CD4-positive, alpha-beta T cell treated with Interleukin-15 for 1 hour (primary cell): Measurements from ENCODE around the gene DIS3.
A peak's percentile ranks its signal among the peaks of the same experiment; 100 is the strongest.
"Not testable (repeated sequence)": the region's sequence is repeated elsewhere in the genome, so short reads cannot be mapped to it uniquely, and the experiment has no call there.

ENCODE experiments used
- DNase-seq: peaks from one replicate; pipeline ENCODE4 v3.0.0-alpha.2; 2020

Gene DIS3, protein sequence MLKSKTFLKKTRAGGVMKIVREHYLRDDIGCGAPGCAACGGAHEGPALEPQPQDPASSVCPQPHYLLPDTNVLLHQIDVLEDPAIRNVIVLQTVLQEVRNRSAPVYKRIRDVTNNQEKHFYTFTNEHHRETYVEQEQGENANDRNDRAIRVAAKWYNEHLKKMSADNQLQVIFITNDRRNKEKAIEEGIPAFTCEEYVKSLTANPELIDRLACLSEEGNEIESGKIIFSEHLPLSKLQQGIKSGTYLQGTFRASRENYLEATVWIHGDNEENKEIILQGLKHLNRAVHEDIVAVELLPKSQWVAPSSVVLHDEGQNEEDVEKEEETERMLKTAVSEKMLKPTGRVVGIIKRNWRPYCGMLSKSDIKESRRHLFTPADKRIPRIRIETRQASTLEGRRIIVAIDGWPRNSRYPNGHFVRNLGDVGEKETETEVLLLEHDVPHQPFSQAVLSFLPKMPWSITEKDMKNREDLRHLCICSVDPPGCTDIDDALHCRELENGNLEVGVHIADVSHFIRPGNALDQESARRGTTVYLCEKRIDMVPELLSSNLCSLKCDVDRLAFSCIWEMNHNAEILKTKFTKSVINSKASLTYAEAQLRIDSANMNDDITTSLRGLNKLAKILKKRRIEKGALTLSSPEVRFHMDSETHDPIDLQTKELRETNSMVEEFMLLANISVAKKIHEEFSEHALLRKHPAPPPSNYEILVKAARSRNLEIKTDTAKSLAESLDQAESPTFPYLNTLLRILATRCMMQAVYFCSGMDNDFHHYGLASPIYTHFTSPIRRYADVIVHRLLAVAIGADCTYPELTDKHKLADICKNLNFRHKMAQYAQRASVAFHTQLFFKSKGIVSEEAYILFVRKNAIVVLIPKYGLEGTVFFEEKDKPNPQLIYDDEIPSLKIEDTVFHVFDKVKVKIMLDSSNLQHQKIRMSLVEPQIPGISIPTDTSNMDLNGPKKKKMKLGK

GRCh38 chr13:72781451-72782439 lies at the start of gene DIS3, which contains the start of gene PIBF1:
Gene DIS3 (minus strand): TSS chr13:72781900. CDS start chr13:72781832, 68 bp downstream.
Gene PIBF1 (plus strand): TSS chr13:72782133. CDS start chr13:72783470, 1,337 bp downstream.
- DNase-seq, result peak; percentile 96

DNA sequence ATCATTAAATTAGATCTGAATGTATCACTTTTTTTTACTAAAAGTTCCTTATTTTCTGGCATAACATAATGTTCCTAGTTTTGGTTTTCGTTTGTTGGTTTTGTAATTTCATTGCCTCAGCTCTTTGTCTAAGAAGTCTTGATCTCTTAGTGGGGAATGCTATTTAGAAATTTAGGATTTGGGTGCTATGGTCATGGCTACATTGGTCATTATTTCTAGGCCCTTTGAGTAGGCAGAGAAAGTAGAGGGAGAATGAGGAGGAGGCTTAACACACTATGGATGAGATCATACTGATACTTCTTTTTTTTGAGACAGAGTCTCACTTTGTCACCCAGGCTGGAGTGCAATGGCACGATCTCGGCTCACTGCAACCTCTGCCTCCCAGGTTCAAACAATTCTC lies 42.0 kb upstream of the DIS3 start:
- no peak for DNase-seq

- DNase-seq, result no peak
Observed at GRCh38 chr13:72823081-72823480, 41.4 kb upstream of the DIS3 start.

GRCh38 chr13:72820898-72821279 lies 39.2 kb upstream of the DIS3 start:
- no peak for DNase-seq

GRCh38 chr13:72820156-72820897 lies 38.6 kb upstream of the DIS3 start:
- DNase-seq, result no peak

DNA sequence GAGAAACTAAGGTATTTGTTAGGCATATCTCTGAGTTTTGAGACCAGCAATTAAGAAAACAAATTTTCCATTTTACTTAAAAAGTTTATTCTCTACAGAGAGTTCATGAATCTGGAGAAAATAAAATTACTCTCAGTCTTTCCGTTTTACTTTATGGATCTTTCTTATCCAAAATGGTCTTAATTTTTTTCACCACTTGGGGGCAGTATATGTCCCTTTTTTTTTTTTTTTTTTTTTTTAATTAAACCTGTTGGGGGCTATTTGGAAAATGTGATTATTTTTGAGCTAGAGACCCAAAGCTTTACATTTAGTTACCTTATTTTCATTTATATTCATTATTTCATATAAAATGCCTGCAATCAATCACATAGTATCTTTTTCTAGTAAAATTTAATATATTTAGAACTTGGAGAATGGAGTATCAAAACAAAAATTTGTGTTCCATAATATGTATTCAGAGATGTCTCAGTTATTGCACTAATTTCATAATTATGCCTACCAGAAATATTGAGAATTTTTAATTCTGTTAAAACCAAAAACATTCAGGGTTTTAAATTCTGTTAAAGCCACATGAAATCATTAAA lies 27.3 kb upstream of the DIS3 start:
- no peak for DNase-seq

- DNase-seq, result not testable (repeated sequence)
Observed at GRCh38 chr13:72806514-72806913, 24.8 kb upstream of the DIS3 start.

- DNase-seq, result no peak
Observed at GRCh38 chr13:72805676-72806346, 24.1 kb upstream of the DIS3 start.

DNA sequence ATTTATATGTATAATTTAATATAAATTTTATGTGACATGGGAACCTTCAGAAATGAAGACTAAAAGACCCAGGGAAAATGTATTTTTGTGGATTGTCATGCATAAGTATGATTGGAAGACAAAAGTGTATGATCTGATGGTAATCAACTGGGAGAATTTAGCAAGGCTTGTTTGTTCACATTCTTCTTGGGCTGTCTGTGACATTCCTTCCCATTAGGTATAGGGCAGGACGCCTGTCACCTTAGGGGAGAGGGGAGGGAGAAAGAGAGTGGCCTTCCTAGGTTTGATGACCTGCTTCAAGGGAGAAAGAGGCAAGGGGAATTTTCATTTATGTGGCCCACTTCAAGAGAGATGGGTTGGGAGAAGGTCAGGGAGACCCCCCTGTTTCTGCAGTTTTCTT lies 22.6 kb upstream of the DIS3 start:
- DNase-seq, result no peak

DNA sequence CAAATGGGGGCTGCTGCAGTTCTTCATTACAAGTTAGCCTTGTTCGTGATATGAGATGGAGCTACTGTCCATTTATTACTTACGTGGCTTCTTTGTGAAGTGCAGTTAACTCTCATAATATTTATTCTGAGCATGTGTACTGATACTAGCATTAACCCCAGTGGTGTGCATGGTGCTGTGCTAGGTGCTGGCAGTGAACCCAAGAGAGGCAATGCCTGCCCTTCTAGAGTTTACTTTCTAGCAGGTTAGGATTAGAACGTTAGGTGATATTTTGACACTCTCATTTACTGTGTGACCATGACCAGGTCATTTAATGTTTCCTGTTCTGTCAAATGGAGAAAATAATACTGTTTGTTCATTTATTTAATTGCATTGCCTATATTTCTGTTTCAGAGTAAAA lies 17.1 kb upstream of the DIS3 start:
- no peak for DNase-seq

- no peak for DNase-seq
Observed at GRCh38 chr13:72792640-72793039, 10.9 kb upstream of the DIS3 start.

- DNase-seq, result no peak
Observed at GRCh38 chr13:72788831-72789230, 7.1 kb upstream of the DIS3 start.

- DNase-seq, result not testable (repeated sequence)
Observed at GRCh38 chr13:72784679-72785078, 3.0 kb upstream of the DIS3 start.

- DNase-seq, result no peak
Observed at GRCh38 chr13:72782717-72783116, 1.0 kb upstream of the DIS3 start.

DNA sequence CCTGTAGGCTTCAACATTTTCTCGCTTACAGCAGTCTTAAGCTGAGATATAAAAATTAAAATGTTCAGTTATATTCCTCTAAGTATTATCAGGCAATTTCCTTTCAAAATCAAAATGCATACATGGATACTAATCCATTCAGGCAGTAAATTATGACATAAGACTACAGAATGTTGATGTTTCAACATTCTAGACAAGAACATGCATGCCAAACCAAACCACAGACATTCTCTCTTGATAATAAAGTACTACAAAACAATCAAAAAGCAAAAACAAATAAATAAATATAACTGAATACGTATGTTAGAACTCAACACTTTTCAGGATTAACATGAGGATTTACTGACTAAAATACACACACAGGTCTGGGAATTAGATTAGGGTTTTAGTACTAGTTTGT lies 7.7 kb downstream of the DIS3 start:
- no peak for DNase-seq

- no peak for DNase-seq
Observed at GRCh38 chr13:72763411-72763810, 18.3 kb downstream of the DIS3 start.

DNA sequence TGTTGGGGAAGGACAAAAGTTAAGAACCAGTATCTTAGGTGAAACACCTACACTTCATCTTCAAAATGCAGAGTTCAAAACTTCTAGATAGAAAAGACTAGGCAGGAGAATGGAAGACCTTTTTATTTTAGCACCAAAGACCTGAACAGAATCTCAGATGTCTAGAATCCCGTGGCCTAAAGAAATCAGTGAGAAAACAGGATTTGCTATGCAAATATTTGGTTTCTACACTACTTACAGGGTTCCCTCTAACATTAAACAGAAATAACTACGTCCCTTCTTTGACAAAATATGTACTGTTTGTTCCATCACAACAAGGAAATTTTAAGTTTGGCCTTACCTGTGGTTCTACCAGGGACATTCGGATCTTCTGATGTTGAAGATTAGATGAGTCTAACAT lies 21.5 kb downstream of the DIS3 start:
- DNase-seq, result no peak

GRCh38 chr13:72757792-72758535 lies 23.7 kb downstream of the DIS3 start:
- DNase-seq, result no peak

DNA sequence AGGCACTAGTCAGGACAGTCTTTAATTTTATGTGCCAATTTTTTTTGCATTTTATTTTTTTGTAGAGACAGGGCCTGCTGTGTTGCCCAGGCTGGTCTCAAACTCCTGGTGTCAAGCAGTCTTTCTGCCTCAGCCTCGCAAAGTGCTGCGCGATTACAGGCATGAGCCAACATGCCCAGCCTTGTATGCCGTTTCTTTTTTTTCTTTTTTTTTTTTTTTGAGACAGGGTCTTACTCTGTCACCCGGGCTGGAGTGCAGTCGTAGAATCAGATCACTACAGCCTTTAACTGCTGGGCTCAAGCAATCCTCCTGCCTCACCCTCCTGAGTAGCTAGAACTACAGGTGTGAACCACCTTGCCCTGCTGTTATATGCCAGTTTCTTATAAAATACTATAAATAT lies 27.6 kb downstream of the DIS3 start:
- no peak for DNase-seq

DNA sequence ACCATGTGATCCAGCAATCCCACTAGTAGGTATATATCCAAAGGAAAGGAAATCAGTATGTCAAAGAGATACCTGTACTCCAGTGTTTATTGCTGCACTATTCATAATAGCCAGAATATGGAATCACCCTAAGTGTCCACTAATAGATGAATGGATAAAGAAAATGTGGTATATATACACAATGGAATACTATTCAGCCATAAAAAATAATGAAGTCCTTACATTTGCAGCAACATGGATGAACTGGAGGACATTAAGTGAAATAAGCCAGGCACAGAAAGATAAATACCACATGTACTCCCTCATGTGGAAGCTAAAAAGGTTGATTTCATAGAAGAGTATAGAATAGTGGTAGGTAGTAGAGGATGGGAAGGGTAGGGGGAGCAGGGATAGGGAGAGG lies 30.5 kb downstream of the DIS3 start:
- no peak for DNase-seq
